GM12878 (cell line): Measurements from ENCODE around the gene TNP2. TPM values are rescaled to one million over a fixed set of nuclear protein-coding genes. Genes with fewer than 3 reads are reported as not detected.

Source experiments
- ATF2 ChIP-seq: IDR thresholded peaks from 2 replicates; pipeline ENCODE4 v1.6.1; 2012; ENCODE audit warnings: low read length, inconsistent platforms
- CBFB ChIP-seq: IDR thresholded peaks from 2 replicates; pipeline ENCODE4 v1.6.1; 2016; ENCODE audit warnings: antibody characterized with exemption, low read depth
- CTCF ChIP-seq, 3 experiments: IDR thresholded peaks in 2 of 3; conservative IDR thresholded peaks in 1 of 3; 2 replicates each; pipeline ENCODE4 v1.5.1; 2011; ENCODE audit warnings: low read depth in 3 of 3, low read length in 3 of 3, mild to moderate bottlenecking in 3 of 3, control low read depth in 2 of 3, moderate library complexity in 2 of 3, inconsistent platforms in 1 of 3, mixed read lengths in 1 of 3; ENCODE audit not compliant: control insufficient read depth in 2 of 3, insufficient read depth in 1 of 3; ENCODE audit errors: extremely low read depth in 1 of 3
- EZH2 ChIP-seq: IDR thresholded peaks from 2 replicates; pipeline ENCODE4 v1.6.1; 2012; ENCODE audit warnings: low read depth, mild to moderate bottlenecking, control low read depth, inconsistent platforms, low read length, borderline replicate concordance; ENCODE audit not compliant: control insufficient read depth
- GATAD2B ChIP-seq: fragments of 450-650 bp; conservative IDR thresholded peaks from 2 replicates; pipeline ENCODE4 v1.6.1; 2017; ENCODE audit warnings: low read depth, mild to moderate bottlenecking, moderate library complexity
- IKZF2 ChIP-seq, 2 experiments: fragments of 450-650 bp; IDR thresholded peaks; 2 replicates each; pipeline ENCODE4 v1.6.1; 2017; ENCODE audit warnings: mild to moderate bottlenecking in 2 of 2, moderate library complexity in 2 of 2
- JUNB ChIP-seq: IDR thresholded peaks from 2 replicates; pipeline ENCODE4 v1.6.1; 2016; ENCODE audit warnings: antibody characterized with exemption, mild to moderate bottlenecking
- KDM1A ChIP-seq: fragments of 200-600 bp; sonication (generic); IDR thresholded peaks from 2 replicates; pipeline ENCODE4 v1.6.1; 2016; ENCODE audit warnings: borderline replicate concordance
- NR2F1 ChIP-seq: fragments of 450-650 bp; conservative IDR thresholded peaks from 2 replicates; pipeline ENCODE4 v1.6.1; 2017; ENCODE audit warnings: mild to moderate bottlenecking
- PAX5 ChIP-seq: IDR thresholded peaks from 2 replicates; pipeline ENCODE4 v1.6.1; 2011; ENCODE audit warnings: low read depth, low read length, borderline replicate concordance
- POU2F2 ChIP-seq: IDR thresholded peaks from 3 replicates; pipeline ENCODE4 v1.6.1; 2011; ENCODE audit warnings: low read depth, mild to moderate bottlenecking, low read length, borderline replicate concordance
- RAD21 ChIP-seq: IDR thresholded peaks from 2 replicates; pipeline ENCODE4 v1.6.1; 2011; ENCODE audit warnings: mild to moderate bottlenecking, low read depth, low read length, moderate library complexity; ENCODE audit not compliant: insufficient read depth
- RB1 ChIP-seq: fragments of 450-650 bp; formaldehyde crosslinking; IDR thresholded peaks from 2 replicates; pipeline ENCODE4 v1.6.1; 2017; ENCODE audit warnings: mild to moderate bottlenecking, borderline replicate concordance
- SP1 ChIP-seq: IDR thresholded peaks from one replicate; pipeline ENCODE4 v1.6.1; 2011; ENCODE audit warnings: low read depth, low read length
- polyA plus RNA-seq, 11 experiments: library from polyadenylated mRNA; depleted of rRNA in 4 of 11; unstranded in 6 of 11; stranded (reverse) in 5 of 11; fragments of >200 nt; fragmentation: Nextera tagmentation in 4 of 11; fragmentation: Illumina TruSeq in 1 of 11; extraction: Ambion mirVana in 4 of 11; extraction: Trizol in 1 of 11; gene quantifications; 1 replicate in 1 of 11; 2 replicates in 10 of 11; pipeline versions ENCODE4 v1.2.1 to v1.2.3, GENCODE V29; 2011 to 2016; ENCODE audit warnings: inconsistent platforms in 2 of 11, missing spikeins in 2 of 11, low read depth in 1 of 11
- total RNA-seq, 4 experiments: library from RNA; depleted of rRNA in 3 of 4; stranded (reverse); fragments of >200 nt in 3 of 4; fragmentation: Illumina TruSeq in 1 of 4; extraction: Trizol in 1 of 4; gene quantifications; 2 replicates each; pipeline versions ENCODE4 v1.2.1 to v1.2.3, GENCODE V29; 2013 to 2021
- TF ChIP-seq, protein P1 (sequence below): IDR thresholded peaks from 2 replicates; pipeline ENCODE4 v1.6.1; 2011; ENCODE audit warnings: borderline replicate concordance, low read depth, mild to moderate bottlenecking, moderate library complexity, low read length; ENCODE audit not compliant: insufficient read depth, poor library complexity, severe bottlenecking
- TF ChIP-seq, protein P2 (sequence below): fragments of 150-350 bp; IDR thresholded peaks from 2 replicates; pipeline ENCODE4 v1.6.1; 2016; ENCODE audit warnings: low read depth, low read length

Gene TNP2
- total and polyA plus RNA-seq, 10 of the 15 experiments (the other 5 are each of a cell fraction or from before 2014, with no cell fraction given): not detected

GRCh38 chr16:11254913-11255736 lies 14.0 kb downstream of the TNP2 start (continued):
- TF ChIP-seq RAD21: no peak; the same call in 1 of the 2 replicates
- no peak; the same call in 1 of the 2 replicates for TF ChIP-seq PAX5
- TF ChIP-seq EZH2: no peak
- TF ChIP-seq SP1: no peak
- TF ChIP-seq POU2F2: no peak; the same call in 2 of the 3 replicates
- TF ChIP-seq, protein P1, sequence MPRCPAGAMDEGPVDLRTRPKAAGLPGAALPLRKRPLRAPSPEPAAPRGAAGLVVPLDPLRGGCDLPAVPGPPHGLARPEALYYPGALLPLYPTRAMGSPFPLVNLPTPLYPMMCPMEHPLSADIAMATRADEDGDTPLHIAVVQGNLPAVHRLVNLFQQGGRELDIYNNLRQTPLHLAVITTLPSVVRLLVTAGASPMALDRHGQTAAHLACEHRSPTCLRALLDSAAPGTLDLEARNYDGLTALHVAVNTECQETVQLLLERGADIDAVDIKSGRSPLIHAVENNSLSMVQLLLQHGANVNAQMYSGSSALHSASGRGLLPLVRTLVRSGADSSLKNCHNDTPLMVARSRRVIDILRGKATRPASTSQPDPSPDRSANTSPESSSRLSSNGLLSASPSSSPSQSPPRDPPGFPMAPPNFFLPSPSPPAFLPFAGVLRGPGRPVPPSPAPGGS: no peak
- TF ChIP-seq IKZF2 (IDR thresholded peaks at IDR 0.05): 0 out of 4 replicates have a peak, but pooled peaks of 1 of the 2 experiments have one; percentile 12
- TF ChIP-seq CBFB: no peak
- TF ChIP-seq RB1: no peak
- no peak for TF ChIP-seq KDM1A
- peak in 2 of 3 experiments; percentile 23 to 42; a peak in 2 of 6 replicates for TF ChIP-seq CTCF (IDR thresholded peaks at IDR 0.05 in 2 of 3, conservative IDR thresholded peaks at IDR 0.05 in 1 of 3; ENCODE audit: control insufficient read depth in 2 of 3, extremely low read depth in 1 of 3, insufficient read depth in 1 of 3, low read depth in 3 of 3, low read length in 3 of 3)
- no peak for TF ChIP-seq JUNB
- TF ChIP-seq NR2F1: no peak
- TF ChIP-seq, protein P2, sequence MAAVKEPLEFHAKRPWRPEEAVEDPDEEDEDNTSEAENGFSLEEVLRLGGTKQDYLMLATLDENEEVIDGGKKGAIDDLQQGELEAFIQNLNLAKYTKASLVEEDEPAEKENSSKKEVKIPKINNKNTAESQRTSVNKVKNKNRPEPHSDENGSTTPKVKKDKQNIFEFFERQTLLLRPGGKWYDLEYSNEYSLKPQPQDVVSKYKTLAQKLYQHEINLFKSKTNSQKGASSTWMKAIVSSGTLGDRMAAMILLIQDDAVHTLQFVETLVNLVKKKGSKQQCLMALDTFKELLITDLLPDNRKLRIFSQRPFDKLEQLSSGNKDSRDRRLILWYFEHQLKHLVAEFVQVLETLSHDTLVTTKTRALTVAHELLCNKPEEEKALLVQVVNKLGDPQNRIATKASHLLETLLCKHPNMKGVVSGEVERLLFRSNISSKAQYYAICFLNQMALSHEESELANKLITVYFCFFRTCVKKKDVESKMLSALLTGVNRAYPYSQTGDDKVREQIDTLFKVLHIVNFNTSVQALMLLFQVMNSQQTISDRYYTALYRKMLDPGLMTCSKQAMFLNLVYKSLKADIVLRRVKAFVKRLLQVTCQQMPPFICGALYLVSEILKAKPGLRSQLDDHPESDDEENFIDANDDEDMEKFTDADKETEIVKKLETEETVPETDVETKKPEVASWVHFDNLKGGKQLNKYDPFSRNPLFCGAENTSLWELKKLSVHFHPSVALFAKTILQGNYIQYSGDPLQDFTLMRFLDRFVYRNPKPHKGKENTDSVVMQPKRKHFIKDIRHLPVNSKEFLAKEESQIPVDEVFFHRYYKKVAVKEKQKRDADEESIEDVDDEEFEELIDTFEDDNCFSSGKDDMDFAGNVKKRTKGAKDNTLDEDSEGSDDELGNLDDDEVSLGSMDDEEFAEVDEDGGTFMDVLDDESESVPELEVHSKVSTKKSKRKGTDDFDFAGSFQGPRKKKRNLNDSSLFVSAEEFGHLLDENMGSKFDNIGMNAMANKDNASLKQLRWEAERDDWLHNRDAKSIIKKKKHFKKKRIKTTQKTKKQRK: no peak
- no peak for TF ChIP-seq ATF2
- peak; percentile 43; the same call in 1 of the 2 replicates for TF ChIP-seq GATAD2B
